Hematopoietic multipotent progenitor cell treated with erythropoietin and hydrocortisone succinate and interleukin-3 and kit ligand, for 4 days (in vitro differentiated cells): Measurements from ENCODE around the gene INPP4B.

Source experiments
- DNase-seq: peaks from one replicate; pipeline ENCODE4 v3.0.0-alpha.2; 2015

Gene INPP4B

GRCh38 chr4:142324572-142324971, 521.5 kb downstream of the INPP4B start:
- DNase-seq = no peak

GRCh38 chr4:142322996-142323395, 523.1 kb downstream of the INPP4B start:
- no peak for DNase-seq

- DNase-seq = no peak
These were observed 527.8 kb downstream of the INPP4B start for GRCh38 chr4:142318280-142318679.

GRCh38 chr4:142316913-142317312, 529.2 kb downstream of the INPP4B start:
- no peak for DNase-seq

GRCh38 chr4:142316025-142316424, 530.1 kb downstream of the INPP4B start:
- DNase-seq = peak; percentile 13

GRCh38 chr4:142314686-142315085, 531.4 kb downstream of the INPP4B start:
- no peak for DNase-seq

GRCh38 chr4:142314247-142314646, 531.9 kb downstream of the INPP4B start:
- DNase-seq = peak; percentile 15

GRCh38 chr4:142312391-142312790, 533.7 kb downstream of the INPP4B start:
- DNase-seq = no peak

- no peak for DNase-seq
These were observed 534.2 kb downstream of the INPP4B start for GRCh38 chr4:142311916-142312315.

- DNase-seq = no peak
These were observed 536.3 kb downstream of the INPP4B start for GRCh38 chr4:142309772-142310171.

GRCh38 chr4:142307857-142308256, 538.2 kb downstream of the INPP4B start:
- DNase-seq = no peak

- DNase-seq = no peak
These were observed 548.8 kb downstream of the INPP4B start for GRCh38 chr4:142297313-142297712.

GRCh38 chr4:142293536-142293935, 552.6 kb downstream of the INPP4B start:
- DNase-seq = no peak

GRCh38 chr4:142292231-142292630, 553.9 kb downstream of the INPP4B start:
- no peak for DNase-seq

GRCh38 chr4:142291299-142292050, 554.6 kb downstream of the INPP4B start:
- no peak for DNase-seq

GRCh38 chr4:142287371-142287770, 558.7 kb downstream of the INPP4B start:
- DNase-seq = no peak

GRCh38 chr4:142285222-142285583, 560.9 kb downstream of the INPP4B start:
- no peak for DNase-seq

- no peak for DNase-seq
These were observed 561.5 kb downstream of the INPP4B start for GRCh38 chr4:142284402-142285221.

GRCh38 chr4:142282870-142283431, 563.1 kb downstream of the INPP4B start:
- DNase-seq = peak; percentile 55

- no peak for DNase-seq
These were observed 564.1 kb downstream of the INPP4B start for GRCh38 chr4:142281999-142282398.

- no peak for DNase-seq
These were observed 567.4 kb downstream of the INPP4B start for GRCh38 chr4:142278663-142279062.

GRCh38 chr4:142278171-142278570, 567.9 kb downstream of the INPP4B start:
- no peak for DNase-seq

- DNase-seq = no peak
These were observed 572.0 kb downstream of the INPP4B start for GRCh38 chr4:142274137-142274536.

- DNase-seq = no peak
These were observed 573.6 kb downstream of the INPP4B start for GRCh38 chr4:142272452-142272851.
